Esophagus squamous epithelium (tissue), 4 donors: Measurements from ENCODE around the gene PDE9A.

ENCODE experiments used
- CTCF ChIP-seq, 6 experiments: fragments of 450-650 bp in 4 of 6; fragments of 200-600 bp in 2 of 6; sonication (generic) in 2 of 6; IDR thresholded peaks; one replicate each; pipeline ENCODE4 v1.5.1; 2016 to 2019; ENCODE audit warnings: antibody characterized with exemption in 6 of 6, mild to moderate bottlenecking in 4 of 6, moderate library complexity in 4 of 6
- POLR2A ChIP-seq, 4 donors: fragments of 450-650 bp; IDR thresholded peaks; one replicate each; pipeline ENCODE4 v1.6.1; 2017; ENCODE audit warnings: antibody characterized with exemption in 4 of 4, mild to moderate bottlenecking in 4 of 4, moderate library complexity in 3 of 4

GRCh38 chr21:42622284-42622683 lies 31.1 kb upstream of the PDE9A start:
- TF ChIP-seq CTCF (IDR thresholded peaks at IDR 0.05) (no peak), POLR2A (IDR thresholded peaks at IDR 0.05) (no peak)
